Central memory CD8-positive, alpha-beta T cell (primary cell): ENCODE measurements around the gene MAST4.

ENCODE experiments used
- ATAC-seq: fragments of 150-1000 bp; cut with Tn5 transposase; replicated peaks from 2 replicates; pipeline ENCODE4 v1.10.0; 2022; ENCODE audit warnings: mild to moderate bottlenecking, moderate FRiP score, moderate number of reproducible peaks; ENCODE audit not compliant: poor library complexity, severe bottlenecking; ENCODE audit errors: extremely low read depth
- DNase-seq, 2 donors: peaks; one replicate each; pipeline ENCODE4 v3.0.0; 2021; ENCODE audit warnings: low spot score in 2 of 2
- H3K27ac Mint-ChIP-seq: one replicate; pipeline ENCODE4 v1.8.0; 2022; ENCODE audit warnings: low read depth, mild to moderate bottlenecking, moderate library complexity, mixed read lengths
- H3K27me3 Mint-ChIP-seq: one replicate; pipeline ENCODE4 v1.8.0; 2022; ENCODE audit warnings: mixed read lengths
- H3K36me3 Mint-ChIP-seq: one replicate; pipeline ENCODE4 v1.8.0; 2022; ENCODE audit warnings: mild to moderate bottlenecking, moderate library complexity, mixed read lengths; ENCODE audit not compliant: insufficient read depth
- H3K4me1 Mint-ChIP-seq: one replicate; pipeline ENCODE4 v1.8.0; 2022; ENCODE audit warnings: mixed read lengths
- H3K4me3 Mint-ChIP-seq: one replicate; pipeline ENCODE4 v1.8.0; 2022; ENCODE audit warnings: mild to moderate bottlenecking, moderate library complexity, mixed read lengths
- H3K9me3 Mint-ChIP-seq: one replicate; pipeline ENCODE4 v1.8.0; 2022; ENCODE audit warnings: mixed read lengths

Gene MAST4

DNA sequence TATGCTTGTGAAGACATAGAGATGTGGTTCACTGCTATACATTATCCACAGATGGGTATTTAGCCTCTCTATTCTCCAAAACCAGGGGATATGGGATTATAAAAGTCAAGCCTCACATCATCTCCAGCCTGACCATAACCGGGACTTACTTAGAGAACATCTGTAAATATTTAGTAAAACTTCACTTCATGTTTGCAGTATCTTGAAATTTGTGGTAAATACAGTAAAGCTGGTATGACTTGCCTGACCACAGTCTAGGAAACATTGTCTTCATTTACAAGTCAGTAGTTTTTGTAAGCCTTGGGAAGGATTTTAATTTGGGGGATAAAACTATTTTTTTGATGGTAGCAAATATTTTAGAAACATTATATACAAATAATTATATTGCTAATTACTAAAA, 64.2 kb downstream of the MAST4 start:
- Mint-ChIP-seq H3K36me3 (no peaks in the 10 kb centered on the region), H3K9me3 (no peaks in the 10 kb centered on the region), H3K4me3 (no peak overlapping the region), H3K27me3 (peaks cover 21% of the 10 kb centered on the region), H3K4me1 (no peaks in the 10 kb centered on the region), H3K27ac (no peak overlapping the region)
- DNase-seq (no peak), ATAC-seq (no peak)

DNA sequence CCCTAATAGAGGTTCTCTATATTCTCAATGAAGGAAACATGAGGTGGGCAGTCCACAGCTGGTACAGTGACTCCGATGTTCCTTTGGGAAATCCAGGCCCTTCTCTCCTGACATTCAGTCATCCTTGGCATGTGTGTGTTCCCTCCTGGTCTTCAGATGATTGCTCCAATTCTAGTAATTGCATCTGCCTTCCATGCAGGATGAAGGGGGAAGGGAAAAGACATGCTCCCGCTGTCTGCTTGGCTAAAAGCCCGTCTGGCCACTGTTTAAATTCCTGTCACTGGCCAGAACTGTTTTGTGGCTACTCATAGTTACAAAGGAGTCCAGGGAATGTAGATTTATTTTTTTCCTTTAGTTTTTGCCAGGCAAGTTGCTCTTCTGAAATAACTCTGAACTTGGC, 65.0 kb downstream of the MAST4 start:
- Mint-ChIP-seq H3K36me3 (no peaks in the 10 kb centered on the region), H3K27ac (no peak overlapping the region), H3K9me3 (no peaks in the 10 kb centered on the region), H3K27me3 (peaks cover 21% of the 10 kb centered on the region), H3K4me1 (no peaks in the 10 kb centered on the region), H3K4me3 (no peak overlapping the region)
- ATAC-seq (no peak), DNase-seq (no peak)

DNA sequence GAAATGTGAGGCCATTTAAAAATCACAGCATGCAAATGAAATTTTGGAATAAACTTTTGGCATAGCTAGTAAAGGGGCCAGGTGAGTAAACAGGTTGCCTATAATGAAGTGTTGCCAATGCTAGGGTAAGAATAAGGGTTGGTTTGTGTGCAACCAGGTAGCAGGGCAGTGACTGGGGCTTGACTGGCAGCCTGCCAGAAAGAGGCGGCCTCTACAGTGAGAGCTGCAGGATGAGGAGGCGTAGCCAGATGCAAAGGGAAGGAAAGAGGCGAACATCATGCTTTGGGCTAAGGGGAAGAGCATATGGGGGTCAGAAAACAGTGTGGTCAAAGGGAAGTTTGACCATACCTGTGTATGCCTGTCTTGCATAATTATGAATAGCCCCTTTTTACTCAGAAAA, 70.6 kb downstream of the MAST4 start:
- Mint-ChIP-seq H3K9me3 (no peaks in the 10 kb centered on the region), H3K27me3 (peaks cover 45% of the 10 kb centered on the region), H3K27ac (no peak overlapping the region), H3K36me3 (no peaks in the 10 kb centered on the region), H3K4me3 (no peak overlapping the region), H3K4me1 (no peaks in the 10 kb centered on the region)
- no peak for ATAC-seq
- no peak for DNase-seq

DNA sequence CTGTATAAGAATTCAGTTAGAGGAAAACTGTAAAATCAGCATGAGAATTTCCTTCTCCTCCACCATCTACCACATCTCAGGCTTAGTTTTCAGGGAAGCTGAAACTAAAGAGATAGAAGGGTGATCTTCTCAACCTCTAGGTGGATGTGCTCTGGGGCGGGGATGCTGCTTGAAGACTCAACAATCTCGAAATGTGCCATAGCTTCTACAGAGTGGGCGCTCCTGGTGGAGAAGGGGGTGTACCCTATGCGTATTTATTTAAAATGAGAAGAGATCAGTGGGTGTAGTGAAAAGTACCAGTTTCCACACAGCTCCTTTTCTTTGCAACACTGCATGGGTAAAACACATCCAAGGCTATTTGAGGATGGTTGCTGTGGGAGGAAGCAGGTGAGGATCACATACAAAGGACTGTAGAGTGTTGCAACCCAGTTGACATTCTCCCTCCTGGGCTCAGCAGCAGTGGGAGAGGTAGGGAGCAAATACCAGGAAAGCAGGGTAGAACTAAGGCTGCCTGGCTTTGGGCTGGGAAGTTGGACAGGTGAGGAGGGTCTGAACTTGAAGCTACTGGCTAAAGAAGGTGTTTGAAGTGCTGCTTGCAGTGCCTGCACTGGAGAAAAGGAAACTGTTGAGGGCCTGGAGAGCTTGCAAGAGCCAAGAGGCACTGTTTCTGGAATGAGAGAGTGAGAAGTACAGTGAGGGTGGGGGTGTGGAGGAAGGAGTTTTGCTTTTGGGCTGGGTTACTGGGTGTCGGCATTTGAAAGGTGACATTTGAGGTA, 73.1 kb downstream of the MAST4 start:
- ATAC-seq (no peak), DNase-seq (no peak)
- Mint-ChIP-seq H3K4me1 (no peaks in the 10 kb centered on the region), H3K27me3 (peaks cover 49% of the 10 kb centered on the region), H3K27ac (no peak overlapping the region), H3K9me3 (no peaks in the 10 kb centered on the region), H3K36me3 (no peaks in the 10 kb centered on the region), H3K4me3 (no peak overlapping the region)

DNA sequence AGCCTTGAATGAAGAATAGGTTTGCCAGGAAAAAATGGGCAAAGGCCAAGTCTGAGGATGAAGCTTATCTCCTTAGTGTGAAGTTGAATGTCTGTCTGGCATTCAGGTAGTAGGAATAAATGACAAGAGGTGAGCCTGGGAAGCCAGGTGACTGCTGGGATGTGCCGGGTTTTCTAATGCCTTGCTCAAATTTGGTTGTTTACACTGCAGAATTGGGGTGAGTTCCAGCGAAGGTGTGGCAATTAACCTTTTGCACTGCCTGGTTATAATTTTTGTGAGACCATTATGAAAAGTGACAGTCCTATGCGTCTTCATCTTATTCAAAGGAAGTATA, 73.6 kb downstream of the MAST4 start:
- peaks cover 49% of the 10 kb centered on the region for H3K27me3 Mint-ChIP-seq
- H3K4me3 Mint-ChIP-seq: no peak overlapping the region
- no peaks in the 10 kb centered on the region for H3K36me3 Mint-ChIP-seq
- H3K4me1 Mint-ChIP-seq: no peaks in the 10 kb centered on the region
- no peak overlapping the region for H3K27ac Mint-ChIP-seq
- DNase-seq (no peak), ATAC-seq (no peak)
- H3K9me3 Mint-ChIP-seq: no peaks in the 10 kb centered on the region

DNA sequence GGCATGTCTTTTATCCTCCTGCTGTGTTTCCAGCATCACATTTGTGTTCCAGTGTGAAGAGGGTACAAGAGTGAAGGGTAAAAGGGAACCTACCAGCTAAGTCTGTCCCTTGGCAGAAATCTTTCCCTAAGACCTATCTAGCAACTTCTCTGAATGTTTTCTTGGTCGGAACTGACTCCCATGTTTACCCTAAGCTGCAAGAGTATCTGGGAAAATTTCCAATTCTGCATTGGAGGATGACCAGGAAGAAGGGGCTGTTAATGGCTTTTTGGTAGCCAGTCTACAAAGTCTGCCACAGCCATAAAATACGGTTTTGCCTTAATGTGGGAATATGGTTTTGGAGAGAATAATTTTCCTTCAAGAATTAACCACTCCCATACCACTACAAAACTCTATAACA, 75.1 kb downstream of the MAST4 start:
- H3K4me3 Mint-ChIP-seq: no peak overlapping the region
- DNase-seq: no peak
- peaks cover 63% of the 10 kb centered on the region for H3K27me3 Mint-ChIP-seq
- H3K4me1 Mint-ChIP-seq: no peaks in the 10 kb centered on the region
- H3K9me3 Mint-ChIP-seq: no peaks in the 10 kb centered on the region
- ATAC-seq: no peak
- H3K27ac Mint-ChIP-seq: no peak overlapping the region
- no peaks in the 10 kb centered on the region for H3K36me3 Mint-ChIP-seq

DNA sequence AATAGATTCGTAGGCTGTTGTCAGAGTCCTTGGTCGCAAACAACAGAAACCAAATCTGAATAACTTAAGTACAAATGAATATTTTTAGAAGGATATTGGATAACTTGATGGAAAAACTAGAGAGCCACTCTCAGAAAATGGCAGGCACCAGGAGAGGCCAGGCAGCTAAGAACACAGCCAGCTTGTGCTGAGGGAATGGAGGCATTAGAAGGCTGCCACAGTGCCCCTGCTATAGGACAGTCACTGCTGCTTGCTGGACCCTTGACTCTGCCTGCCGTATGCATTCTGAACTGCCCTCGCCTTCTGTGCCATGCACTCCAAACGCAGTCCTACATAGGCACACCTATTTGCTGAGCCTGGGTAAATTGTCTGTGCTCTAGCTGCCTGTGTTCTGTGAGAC, 78.6 kb downstream of the MAST4 start:
- no peak overlapping the region for H3K27ac Mint-ChIP-seq
- peaks cover 60% of the 10 kb centered on the region for H3K27me3 Mint-ChIP-seq
- no peaks in the 10 kb centered on the region for H3K9me3 Mint-ChIP-seq
- no peaks in the 10 kb centered on the region for H3K36me3 Mint-ChIP-seq
- ATAC-seq: no peak
- DNase-seq: no peak
- no peaks in the 10 kb centered on the region for H3K4me1 Mint-ChIP-seq
- no peak overlapping the region for H3K4me3 Mint-ChIP-seq

DNA sequence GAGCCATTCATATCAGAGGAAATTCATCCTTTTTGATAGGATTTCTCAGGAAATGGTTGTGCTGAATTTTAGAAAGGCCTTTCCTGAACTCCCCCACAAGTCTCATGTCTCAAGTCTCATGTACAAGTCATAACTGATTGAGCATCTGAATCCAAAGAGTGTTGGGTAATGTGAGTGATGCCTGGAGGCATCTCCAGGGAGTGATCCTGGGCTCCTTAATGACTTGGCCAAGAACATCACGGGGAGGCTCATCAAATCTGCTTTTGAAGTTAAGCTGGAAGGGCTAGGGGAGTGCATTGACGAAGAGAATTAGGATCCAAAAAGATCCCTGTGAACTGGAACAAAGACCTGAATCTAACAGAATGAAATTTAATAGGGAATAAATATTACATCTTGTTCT, 79.2 kb downstream of the MAST4 start:
- DNase-seq: no peak
- Mint-ChIP-seq H3K4me1 (no peaks in the 10 kb centered on the region), H3K27me3 (peaks cover 57% of the 10 kb centered on the region), H3K9me3 (no peaks in the 10 kb centered on the region), H3K4me3 (no peak overlapping the region), H3K36me3 (no peaks in the 10 kb centered on the region), H3K27ac (no peak overlapping the region)
- no peak for ATAC-seq

DNA sequence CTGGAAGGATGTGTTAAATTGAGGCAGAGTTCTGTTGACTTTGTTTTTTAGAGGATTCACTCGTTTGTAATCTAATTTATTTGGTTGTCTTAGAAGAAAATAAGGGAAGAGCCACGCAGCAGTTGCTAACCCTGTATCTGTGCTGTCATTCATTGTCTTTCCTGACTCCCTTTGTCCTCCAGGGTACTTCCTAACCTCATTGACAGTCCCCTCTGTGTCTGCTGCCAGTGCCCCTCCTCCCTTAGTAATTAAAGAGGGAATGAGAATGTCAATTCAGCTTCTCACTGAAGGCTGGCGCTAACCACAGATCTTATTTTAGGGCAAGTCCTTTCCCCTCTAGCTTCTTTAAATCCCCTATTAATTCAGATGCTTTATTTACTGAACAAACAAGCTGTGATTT, 84.0 kb downstream of the MAST4 start:
- Mint-ChIP-seq H3K36me3 (no peaks in the 10 kb centered on the region), H3K9me3 (no peaks in the 10 kb centered on the region), H3K4me3 (no peak overlapping the region), H3K27me3 (peaks cover 28% of the 10 kb centered on the region), H3K4me1 (no peaks in the 10 kb centered on the region), H3K27ac (no peak overlapping the region)
- DNase-seq (no peak), ATAC-seq (no peak)

DNA sequence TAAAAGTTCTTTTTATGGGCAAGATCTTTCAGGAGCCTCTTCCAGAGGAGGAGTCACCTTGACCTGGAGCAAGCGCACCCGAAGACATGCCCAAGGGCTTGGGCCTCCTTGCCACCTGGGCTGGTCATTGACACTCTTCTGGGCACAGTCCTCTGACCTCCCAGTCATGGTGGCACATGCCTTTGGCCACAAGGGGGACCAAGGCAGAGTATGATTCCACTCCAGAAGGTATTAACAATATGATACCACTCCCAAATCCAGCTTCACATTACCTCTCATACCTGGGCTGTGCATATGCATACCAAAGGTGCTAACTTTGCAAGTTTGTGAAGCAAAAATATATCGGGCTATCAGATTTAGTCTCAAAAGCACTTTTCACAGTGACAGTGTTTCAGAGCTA, 84.6 kb downstream of the MAST4 start:
- Mint-ChIP-seq H3K4me1 (no peaks in the 10 kb centered on the region), H3K9me3 (no peaks in the 10 kb centered on the region), H3K27me3 (peaks cover 22% of the 10 kb centered on the region), H3K36me3 (no peaks in the 10 kb centered on the region), H3K4me3 (no peak overlapping the region), H3K27ac (no peak overlapping the region)
- ATAC-seq: no peak
- DNase-seq: no peak

DNA sequence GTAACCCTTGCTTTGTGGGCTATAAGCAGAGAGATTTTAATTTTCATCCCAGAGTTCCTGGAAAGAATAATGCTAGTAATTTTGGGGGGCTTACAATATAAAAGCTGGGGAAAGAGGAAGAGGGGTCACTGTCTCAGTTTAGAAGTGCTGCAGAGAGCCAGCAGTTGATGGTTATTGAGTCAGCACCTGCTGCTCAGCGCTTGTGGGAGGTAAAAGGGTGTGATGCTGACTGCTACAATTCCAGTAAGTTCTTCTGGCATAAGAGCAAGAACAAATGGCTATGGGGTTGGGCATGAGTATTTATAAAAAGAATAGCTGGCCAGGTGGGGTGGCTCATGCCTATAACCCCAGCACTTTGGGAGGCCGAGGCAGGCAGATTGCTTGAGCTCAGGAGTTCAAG, 88.5 kb downstream of the MAST4 start:
- H3K27ac Mint-ChIP-seq: no peak overlapping the region
- no peaks in the 10 kb centered on the region for H3K36me3 Mint-ChIP-seq
- H3K27me3 Mint-ChIP-seq: no peaks in the 10 kb centered on the region
- ATAC-seq (no peak), DNase-seq (no peak)
- no peaks in the 10 kb centered on the region for H3K4me1 Mint-ChIP-seq
- no peaks in the 10 kb centered on the region for H3K9me3 Mint-ChIP-seq
- H3K4me3 Mint-ChIP-seq: no peak overlapping the region

DNA sequence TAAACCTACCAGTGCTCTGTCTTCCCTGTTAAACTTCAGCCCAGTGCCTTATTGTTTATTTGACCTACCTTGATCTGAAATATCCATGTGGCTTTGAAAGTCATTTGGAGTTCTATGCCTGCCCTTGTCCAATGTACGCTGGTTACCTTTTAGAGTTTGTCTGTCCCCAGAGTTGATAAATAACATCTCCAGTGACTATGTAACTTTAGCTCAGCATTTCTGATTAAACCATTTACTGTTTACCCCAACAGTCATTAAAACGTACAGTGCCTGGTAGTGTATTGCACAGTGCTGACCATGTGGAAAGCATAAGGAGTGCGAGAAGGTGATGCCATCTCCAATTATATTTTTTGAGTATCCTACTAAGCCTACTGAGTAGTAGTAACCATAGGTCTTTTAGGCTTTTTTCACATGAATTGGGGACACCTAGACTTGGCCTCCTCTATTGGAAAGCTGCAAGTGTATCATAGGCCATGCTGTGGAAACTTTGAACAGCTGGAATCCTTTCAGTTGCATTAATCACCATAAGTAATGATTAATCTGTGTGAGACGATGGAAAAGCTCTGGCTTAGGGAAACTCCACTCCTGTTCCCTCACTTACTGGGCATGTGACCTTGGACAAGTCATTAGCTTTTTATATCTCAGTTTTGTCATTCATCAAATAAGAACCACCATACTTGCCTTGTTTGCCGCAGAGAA, 93.5 kb downstream of the MAST4 start:
- no peak for ATAC-seq
- H3K36me3 Mint-ChIP-seq: no peaks in the 10 kb centered on the region
- no peaks in the 10 kb centered on the region for H3K4me1 Mint-ChIP-seq
- H3K27me3 Mint-ChIP-seq: peaks cover 24% of the 10 kb centered on the region
- no peaks in the 10 kb centered on the region for H3K9me3 Mint-ChIP-seq
- DNase-seq: no peak
- no peak overlapping the region for H3K27ac Mint-ChIP-seq
- no peak overlapping the region for H3K4me3 Mint-ChIP-seq

DNA sequence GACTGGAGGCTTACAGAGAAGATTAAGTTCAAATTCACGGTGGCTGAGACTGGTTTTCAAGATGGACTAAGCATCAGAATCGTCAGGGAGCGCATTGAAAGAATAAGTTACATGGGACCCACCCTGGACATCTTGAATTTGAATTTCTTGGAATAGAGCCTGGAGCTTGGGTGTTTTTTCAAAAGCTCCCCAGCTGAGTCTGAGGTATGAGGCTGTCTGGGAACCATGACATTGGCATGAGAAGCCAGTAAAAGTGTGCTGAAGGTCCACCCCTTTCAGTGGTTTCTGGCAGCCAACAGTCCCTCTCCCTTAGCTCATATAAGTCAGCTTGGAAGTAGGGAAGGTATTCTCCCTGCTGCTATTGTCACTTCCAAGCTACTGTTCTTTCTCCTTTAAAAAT, 97.8 kb downstream of the MAST4 start:
- Mint-ChIP-seq H3K27me3 (peaks cover 42% of the 10 kb centered on the region), H3K9me3 (no peaks in the 10 kb centered on the region), H3K4me1 (no peaks in the 10 kb centered on the region), H3K27ac (no peak overlapping the region), H3K36me3 (no peaks in the 10 kb centered on the region), H3K4me3 (no peak overlapping the region)
- ATAC-seq: no peak
- DNase-seq: no peak
